SK-N-SH (cell line): Measurements from ENCODE around the gene RBM48. TPM values are rescaled to one million over a fixed set of nuclear protein-coding genes. Genes with fewer than 3 reads are reported as not detected.
"Not testable (repeated sequence)": the region's sequence is repeated elsewhere in the genome, so short reads cannot be mapped to it uniquely, and the experiment has no call there.

Experiments
- CTCF ChIA-PET: fragments of 300-600, 350-600 bp; formaldehyde crosslinking; extraction: SDS; loops from one replicate; lab custom pipeline; 2021; lab: Yijun Ruan, JAX
- POLR2A ChIA-PET: fragments of 350-600 bp; sonication (Branson Sonifier 250); formaldehyde crosslinking; extraction: SDS; loops from one replicate; lab custom pipeline; 2020; ENCODE audit warnings: antibody characterized with exemption, inconsistent platforms; lab: Yijun Ruan, JAX
- DNase-seq: peaks from one replicate; pipeline ENCODE4 v3.0.0; 2012
- H2AFZ ChIP-seq: fragments of 200-600 bp; sonication (generic); 2 replicates; pipeline ENCODE4 v1.8.1; 2016; ENCODE audit warnings: antibody characterized with exemption, mild to moderate bottlenecking, low read depth
- H3F3A ChIP-seq: fragments of 200-600 bp; sonication (generic); replicated peaks from 2 replicates; pipeline ENCODE3; 2016; ENCODE audit warnings: antibody characterized with exemption, mild to moderate bottlenecking; ENCODE audit not compliant: insufficient read depth
- H3K27ac ChIP-seq, 2 experiments: fragments of 200-500 bp in 1 of 2; fragments of 200-600 bp in 1 of 2; sonication (Bioruptor generic) in 1 of 2; sonication (generic), shearing (Covaris generic) in 1 of 2; 2 replicates each; pipeline versions ENCODE4 v1.5.1 to v1.6.1; 2014 to 2016; ENCODE audit warnings: low read depth in 2 of 2, inconsistent platforms in 1 of 2, low read length in 1 of 2, mild to moderate bottlenecking in 1 of 2, mixed read lengths in 1 of 2
- H3K27me3 ChIP-seq: fragments of 200-600 bp; sonication (generic), shearing (Covaris generic); 2 replicates; pipeline ENCODE4 v1.6.1; 2016; ENCODE audit warnings: mixed run types; ENCODE audit not compliant: insufficient read depth
- H3K36me3 ChIP-seq, 2 experiments: fragments of 200-500 bp in 1 of 2; fragments of 200-600 bp in 1 of 2; sonication (Bioruptor generic) in 1 of 2; sonication (generic) in 1 of 2; replicated peaks in 1 of 2; 2 replicates each; pipeline versions ENCODE3 to v1.5.1; 2014 to 2016; ENCODE audit warnings: low read length in 1 of 2, mild to moderate bottlenecking in 1 of 2; ENCODE audit not compliant: insufficient read depth in 2 of 2, control insufficient read depth in 1 of 2
- H3K4me1 ChIP-seq, 2 experiments: fragments of 200-500 bp in 1 of 2; fragments of 200-600 bp in 1 of 2; sonication (Bioruptor generic) in 1 of 2; sonication (generic), shearing (Covaris generic) in 1 of 2; 2 replicates each; pipeline versions ENCODE4 v1.5.1 to v1.6.1; 2014 to 2016; ENCODE audit warnings: low read depth in 1 of 2, low read length in 1 of 2, mixed run types in 1 of 2; ENCODE audit not compliant: insufficient read depth in 2 of 2, control insufficient read depth in 1 of 2
- H3K4me2 ChIP-seq: fragments of 200-600 bp; sonication (generic), shearing (Covaris generic); 2 replicates; pipeline ENCODE4 v1.6.1; 2017; ENCODE audit warnings: mixed run types
- H3K4me3 ChIP-seq, 2 experiments: fragments of 200-500 bp in 1 of 2; fragments of 200-600 bp in 1 of 2; sonication (Bioruptor generic) in 1 of 2; sonication (generic), shearing (Covaris generic) in 1 of 2; 2 replicates each; pipeline versions ENCODE4 v1.5.1 to v1.8.1; 2014 to 2016; ENCODE audit warnings: low read depth in 2 of 2, inconsistent platforms in 1 of 2, low read length in 1 of 2, mild to moderate bottlenecking in 1 of 2, mixed read lengths in 1 of 2, moderate library complexity in 1 of 2
- H3K79me2 ChIP-seq: fragments of 200-600 bp; sonication (generic); 2 replicates; pipeline ENCODE4 v1.8.1; 2017; ENCODE audit warnings: mild to moderate bottlenecking; ENCODE audit not compliant: insufficient read depth
- H3K9ac ChIP-seq: fragments of 200-600 bp; sonication (generic); 2 replicates; pipeline ENCODE4 v1.6.1; 2017; ENCODE audit warnings: mixed run types
- H3K9me2 ChIP-seq: fragments of 200-600 bp; sonication (generic); 2 replicates; pipeline ENCODE4 v1.6.1; 2017; ENCODE audit warnings: mixed run types
- H3K9me3 ChIP-seq: fragments of 200-600 bp; sonication (generic); 2 replicates; pipeline ENCODE4 v1.6.1; 2017; ENCODE audit warnings: mixed run types, mild to moderate bottlenecking, moderate library complexity
- H4K20me1 ChIP-seq: fragments of 200-600 bp; sonication (generic); 2 replicates; pipeline ENCODE4 v1.6.1; 2017; ENCODE audit warnings: mild to moderate bottlenecking, mixed run types; ENCODE audit not compliant: insufficient read depth
- FOXM1 ChIP-seq: IDR thresholded peaks from 2 replicates; pipeline ENCODE4 v1.4.0; 2012; ENCODE audit warnings: low read depth, mild to moderate bottlenecking
- MEF2A ChIP-seq: IDR thresholded peaks from 2 replicates; pipeline ENCODE4 v1.4.0; 2012; ENCODE audit warnings: low read depth, borderline replicate concordance
- MXI1 ChIP-seq: IDR thresholded peaks from 2 replicates; pipeline ENCODE4 v1.6.1; 2012; ENCODE audit warnings: mild to moderate bottlenecking, low read depth, low read length, improper control_type of control experiment
- TAF1 ChIP-seq: IDR thresholded peaks from 2 replicates; pipeline ENCODE4 v1.6.1; 2012; ENCODE audit warnings: low read depth, mild to moderate bottlenecking, low read length, moderate library complexity, borderline replicate concordance
- WGBS: methylation state at CpG from one replicate; pipeline ENCODE4 v1.1.6; 2017; ENCODE audit warnings: low lambda C conversion rate; 5-methylcytosine and 5-hydroxymethylcytosine counted together
- polyA plus RNA-seq, 3 experiments: library from polyadenylated mRNA; depleted of rRNA; stranded (reverse); fragments of >200 nt; gene quantifications; 2 replicates each; pipeline ENCODE4 v1.2.3, GENCODE V29; 2012
- TF ChIP-seq, protein P1 (sequence below): fragments of 150-350 bp; IDR thresholded peaks from 2 replicates; pipeline ENCODE4 v1.6.1; 2016; ENCODE audit warnings: mild to moderate bottlenecking, low read depth, low read length
- TF ChIP-seq, protein P2 (sequence below): IDR thresholded peaks from 2 replicates; pipeline ENCODE4 v1.6.1; 2012; ENCODE audit warnings: mild to moderate bottlenecking, low read depth, low read length, moderate library complexity

The RBM48 gene
- polyA plus RNA-seq, 1 of the 3 experiments (the other 2 are of a cell fraction) = 4.7 TPM

DNA sequence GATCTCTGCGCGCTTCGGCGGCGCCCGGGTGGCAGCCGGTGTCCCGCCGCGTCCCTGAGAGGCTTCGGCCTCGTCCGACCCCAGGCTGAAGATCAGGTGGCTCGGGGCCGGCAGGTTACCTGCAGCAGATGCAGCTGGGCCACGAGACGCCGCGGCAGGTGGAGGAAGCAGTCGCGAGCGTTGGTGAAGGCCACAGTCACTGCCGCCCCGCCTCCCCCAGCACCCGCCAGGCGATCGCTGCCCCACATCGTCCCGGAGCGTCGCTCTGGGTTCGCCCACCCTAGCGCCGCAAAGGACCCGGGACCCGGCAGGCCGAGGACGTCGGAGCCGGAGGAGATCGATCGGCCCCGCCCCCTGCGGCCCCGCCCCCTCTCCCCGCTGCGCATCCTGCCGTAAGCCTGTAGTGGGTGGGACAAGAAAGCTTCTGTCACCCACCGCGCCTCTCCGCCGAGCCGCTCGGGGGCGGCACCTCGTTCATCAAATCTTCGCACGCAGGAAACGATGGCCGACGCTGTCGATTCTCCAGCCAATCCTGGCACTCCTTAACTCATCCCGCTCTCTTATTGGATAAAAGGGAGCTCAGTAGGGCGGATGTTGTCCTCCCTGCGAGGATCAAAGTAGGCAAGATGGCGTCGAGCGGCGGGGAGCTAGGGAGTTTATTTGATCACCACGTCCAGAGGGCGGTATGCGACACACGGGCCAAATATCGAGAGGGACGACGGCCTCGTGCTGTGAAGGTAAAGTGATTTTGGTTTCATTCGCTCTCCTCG is at the start of gene RBM48, which contains the start of gene PEX1 (continued):
- TF ChIP-seq MEF2A (no peak), TAF1 (peak; percentile 79), MXI1 (peak; percentile 88), FOXM1 (no peak)
- TF ChIP-seq, protein P1, sequence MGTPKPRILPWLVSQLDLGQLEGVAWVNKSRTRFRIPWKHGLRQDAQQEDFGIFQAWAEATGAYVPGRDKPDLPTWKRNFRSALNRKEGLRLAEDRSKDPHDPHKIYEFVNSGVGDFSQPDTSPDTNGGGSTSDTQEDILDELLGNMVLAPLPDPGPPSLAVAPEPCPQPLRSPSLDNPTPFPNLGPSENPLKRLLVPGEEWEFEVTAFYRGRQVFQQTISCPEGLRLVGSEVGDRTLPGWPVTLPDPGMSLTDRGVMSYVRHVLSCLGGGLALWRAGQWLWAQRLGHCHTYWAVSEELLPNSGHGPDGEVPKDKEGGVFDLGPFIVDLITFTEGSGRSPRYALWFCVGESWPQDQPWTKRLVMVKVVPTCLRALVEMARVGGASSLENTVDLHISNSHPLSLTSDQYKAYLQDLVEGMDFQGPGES = peak; percentile 76
- TF ChIP-seq, protein P2, sequence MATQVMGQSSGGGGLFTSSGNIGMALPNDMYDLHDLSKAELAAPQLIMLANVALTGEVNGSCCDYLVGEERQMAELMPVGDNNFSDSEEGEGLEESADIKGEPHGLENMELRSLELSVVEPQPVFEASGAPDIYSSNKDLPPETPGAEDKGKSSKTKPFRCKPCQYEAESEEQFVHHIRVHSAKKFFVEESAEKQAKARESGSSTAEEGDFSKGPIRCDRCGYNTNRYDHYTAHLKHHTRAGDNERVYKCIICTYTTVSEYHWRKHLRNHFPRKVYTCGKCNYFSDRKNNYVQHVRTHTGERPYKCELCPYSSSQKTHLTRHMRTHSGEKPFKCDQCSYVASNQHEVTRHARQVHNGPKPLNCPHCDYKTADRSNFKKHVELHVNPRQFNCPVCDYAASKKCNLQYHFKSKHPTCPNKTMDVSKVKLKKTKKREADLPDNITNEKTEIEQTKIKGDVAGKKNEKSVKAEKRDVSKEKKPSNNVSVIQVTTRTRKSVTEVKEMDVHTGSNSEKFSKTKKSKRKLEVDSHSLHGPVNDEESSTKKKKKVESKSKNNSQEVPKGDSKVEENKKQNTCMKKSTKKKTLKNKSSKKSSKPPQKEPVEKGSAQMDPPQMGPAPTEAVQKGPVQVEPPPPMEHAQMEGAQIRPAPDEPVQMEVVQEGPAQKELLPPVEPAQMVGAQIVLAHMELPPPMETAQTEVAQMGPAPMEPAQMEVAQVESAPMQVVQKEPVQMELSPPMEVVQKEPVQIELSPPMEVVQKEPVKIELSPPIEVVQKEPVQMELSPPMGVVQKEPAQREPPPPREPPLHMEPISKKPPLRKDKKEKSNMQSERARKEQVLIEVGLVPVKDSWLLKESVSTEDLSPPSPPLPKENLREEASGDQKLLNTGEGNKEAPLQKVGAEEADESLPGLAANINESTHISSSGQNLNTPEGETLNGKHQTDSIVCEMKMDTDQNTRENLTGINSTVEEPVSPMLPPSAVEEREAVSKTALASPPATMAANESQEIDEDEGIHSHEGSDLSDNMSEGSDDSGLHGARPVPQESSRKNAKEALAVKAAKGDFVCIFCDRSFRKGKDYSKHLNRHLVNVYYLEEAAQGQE = peak; percentile 54; the same call in 1 of the 2 replicates

DNA sequence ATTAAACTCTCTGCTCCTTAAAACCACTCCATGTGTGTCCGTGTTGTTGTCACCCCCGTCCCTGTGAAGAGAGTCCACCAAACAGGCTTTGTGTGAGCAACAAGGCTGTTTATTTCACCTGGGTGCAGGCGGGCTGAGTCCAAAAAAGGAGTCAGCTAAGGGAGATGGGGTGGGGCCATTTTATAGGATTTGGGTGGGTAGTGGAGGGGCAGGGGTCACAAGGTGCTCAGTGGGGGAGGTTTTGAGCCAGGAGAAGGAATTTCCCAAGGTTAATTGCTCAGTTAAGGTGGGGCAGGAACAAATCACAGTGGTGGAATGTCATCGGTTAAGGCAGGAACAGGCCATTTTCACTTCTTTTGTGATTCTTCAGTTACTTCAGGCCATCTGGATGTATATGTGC is 49.4 kb upstream of the RBM48 start:
- H3K9me2 ChIP-seq, H3K27me3 ChIP-seq, H2AFZ ChIP-seq, H3K9ac ChIP-seq, H3K9me3 ChIP-seq, H3F3A ChIP-seq, H3K27ac ChIP-seq, H4K20me1 ChIP-seq, H3K4me1 ChIP-seq, H3K79me2 ChIP-seq, H3K36me3 ChIP-seq, DNase-seq, H3K4me3 ChIP-seq, H3K4me2 ChIP-seq, POLR2A ChIA-PET: not testable (repeated sequence)
- CTCF ChIA-PET = interaction anchor here (1.8 to 1.9 kb wide), 2 partner anchors 18 to 32 kb away, joined by 9 to 10 read pairs; partner anchors contain the start of gene GATAD1
- WGBS = 89% methylated on average over 4 of the region's 4 CpGs

DNA sequence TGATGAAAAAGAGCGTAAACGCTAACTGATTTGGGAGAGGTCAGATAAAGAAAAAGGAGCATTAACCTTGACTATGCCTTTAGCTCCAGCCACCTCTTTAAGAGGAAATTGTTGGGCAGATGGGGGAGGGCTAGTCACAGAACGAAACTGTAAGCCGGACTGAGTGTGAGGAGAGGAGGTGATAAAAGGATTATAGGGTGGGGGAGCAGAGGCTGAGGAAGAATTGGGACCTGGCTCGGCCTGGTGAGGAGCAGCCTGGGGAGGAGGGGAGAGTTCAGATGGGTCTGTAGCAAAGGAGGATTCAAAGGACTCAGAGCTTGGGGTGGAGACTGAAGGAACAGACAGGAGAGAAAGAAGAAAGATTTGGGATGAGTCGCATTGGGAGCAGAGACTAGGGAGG is 45.0 kb upstream of the RBM48 start:
- H3K27ac ChIP-seq, H3F3A ChIP-seq, H3K9me3 ChIP-seq, H3K4me2 ChIP-seq, H3K4me1 ChIP-seq, H3K27me3 ChIP-seq, DNase-seq, POLR2A ChIA-PET, H3K4me3 ChIP-seq, H2AFZ ChIP-seq, H3K9ac ChIP-seq, H3K9me2 ChIP-seq, H3K79me2 ChIP-seq, H4K20me1 ChIP-seq: not testable (repeated sequence)
- 92% methylated on average over 6 of the region's 6 CpGs for WGBS
- CTCF ChIA-PET = interaction anchor here (1.0 to 1.3 kb wide), 2 partner anchors 22 to 306 kb away, joined by 3 to 4 read pairs; no protein-coding TSS in a partner anchor
- H3K36me3 ChIP-seq = peaks cover 25 to 34% of the 10 kb centered on the region in 2 experiments

DNA sequence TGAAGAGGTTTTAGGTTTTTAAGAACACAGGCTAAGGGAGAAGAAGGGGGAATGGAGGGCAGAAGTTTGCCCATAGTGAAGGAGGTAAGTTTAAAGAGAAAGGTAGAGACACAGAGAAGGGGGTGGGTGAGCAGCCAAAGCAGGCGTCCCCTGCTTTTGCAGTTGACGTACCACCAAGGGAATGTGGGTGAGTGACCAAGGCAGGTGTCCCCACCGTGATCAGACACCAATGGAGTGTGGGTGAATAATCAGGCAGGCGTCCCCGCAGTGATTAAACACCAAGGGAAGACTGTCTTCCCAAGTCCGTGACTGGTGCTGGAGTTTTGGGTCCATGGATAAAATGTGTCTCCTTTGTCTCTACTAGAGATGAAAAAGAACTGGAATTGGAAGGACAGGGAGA is 44.4 kb upstream of the RBM48 start:
- H3K4me3 ChIP-seq, H3K9me2 ChIP-seq, H4K20me1 ChIP-seq, H3K9me3 ChIP-seq, H3K4me1 ChIP-seq, H3K4me2 ChIP-seq, DNase-seq, H3K27me3 ChIP-seq, H3K27ac ChIP-seq, H3K9ac ChIP-seq, POLR2A ChIA-PET, H3K79me2 ChIP-seq, H2AFZ ChIP-seq, H3F3A ChIP-seq: not testable (repeated sequence)
- WGBS = 94% methylated on average over 6 of the region's 6 CpGs
- CTCF ChIA-PET = interaction anchor here (1.3 kb wide), 1 partner anchor 23 kb away, joined by 3 read pairs; no protein-coding TSS in a partner anchor
- H3K36me3 ChIP-seq = peaks cover 31 to 38% of the 10 kb centered on the region in 2 experiments
